GM23338 (cell line): ENCODE results near the gene FAM234A. TPM values are rescaled to one million over a fixed set of nuclear protein-coding genes. Genes with fewer than 3 reads are reported as not detected.

Experiments used
- ATAC-seq: fragments of 200-7000 bp; cut with Tn5 transposase; 3 replicates; pipeline ENCODE4 v1.9.1; 2020
- DNase-seq: peaks from one replicate; pipeline ENCODE4 v3.0.0-alpha.2; 2015; ENCODE audit warnings: low spot score
- H2AFZ ChIP-seq: fragments of 200-600 bp; sonication (generic); 2 replicates; pipeline ENCODE4 v1.8.0; 2016; ENCODE audit warnings: antibody characterized with exemption, mild to moderate bottlenecking, moderate library complexity
- H3F3A ChIP-seq: fragments of 200-600 bp; sonication (generic); replicated peaks from 2 replicates; pipeline ENCODE4 v1.8.0; 2017; ENCODE audit warnings: antibody characterized with exemption, mixed run types, low read depth
- H3K27ac ChIP-seq: fragments of 200-600 bp; sonication (generic); 2 replicates; pipeline ENCODE4 v1.6.1; 2016; ENCODE audit warnings: low read depth
- H3K27me3 ChIP-seq: fragments of 200-600 bp; sonication (generic); 2 replicates; pipeline ENCODE4 v1.8.0; 2016; ENCODE audit warnings: mild to moderate bottlenecking, mixed run types, moderate library complexity; ENCODE audit not compliant: insufficient read depth
- H3K36me3 ChIP-seq: fragments of 200-600 bp; sonication (generic); 2 replicates; pipeline ENCODE4 v1.8.0; 2016; ENCODE audit warnings: mild to moderate bottlenecking; ENCODE audit not compliant: insufficient read depth
- H3K4me1 ChIP-seq: fragments of 200-600 bp; sonication (generic); 2 replicates; pipeline ENCODE4 v1.8.0; 2016; ENCODE audit warnings: mild to moderate bottlenecking, moderate library complexity; ENCODE audit not compliant: insufficient read depth
- H3K4me2 ChIP-seq: fragments of 200-600 bp; sonication (generic); 2 replicates; pipeline ENCODE4 v1.7.1; 2017; ENCODE audit warnings: mixed run types
- H3K4me3 ChIP-seq: fragments of 200-600 bp; sonication (generic); 2 replicates; pipeline ENCODE4 v1.6.1; 2016; ENCODE audit warnings: mixed run types
- H3K79me2 ChIP-seq: fragments of 200-600 bp; sonication (generic); replicated peaks from 2 replicates; pipeline ENCODE4 v1.8.0; 2017; ENCODE audit warnings: mild to moderate bottlenecking; ENCODE audit not compliant: insufficient read depth
- H3K9me2 ChIP-seq: fragments of 200-600 bp; sonication (generic); 2 replicates; pipeline ENCODE4 v1.8.0; 2017; ENCODE audit not compliant: insufficient read depth
- H4K20me1 ChIP-seq: fragments of 200-600 bp; sonication (generic); replicated peaks from 2 replicates; pipeline ENCODE4 v1.8.0; 2017; ENCODE audit warnings: mild to moderate bottlenecking; ENCODE audit not compliant: insufficient read depth
- H3K27ac Mint-ChIP-seq: 2 replicates; pipeline ENCODE4 v1.8.0; 2020; ENCODE audit warnings: inconsistent platforms, mild to moderate bottlenecking, moderate library complexity, mixed read lengths
- H3K27me3 Mint-ChIP-seq: 3 replicates; pipeline ENCODE4 v1.8.0; 2022; ENCODE audit warnings: low read depth, mild to moderate bottlenecking, moderate library complexity, mixed read lengths, inconsistent platforms; ENCODE audit not compliant: insufficient read depth, poor library complexity
- H3K36me3 Mint-ChIP-seq: 3 replicates; pipeline ENCODE4 v1.8.0; 2021; ENCODE audit warnings: low read depth, mild to moderate bottlenecking, inconsistent platforms, moderate library complexity, mixed read lengths
- H3K4me1 Mint-ChIP-seq: 3 replicates; pipeline ENCODE4 v1.8.0; 2020; ENCODE audit warnings: mild to moderate bottlenecking, inconsistent platforms, mixed read lengths
- H3K4me3 Mint-ChIP-seq: 3 replicates; pipeline ENCODE4 v1.8.0; 2021; ENCODE audit warnings: moderate library complexity, mild to moderate bottlenecking, inconsistent platforms, mixed read lengths
- H3K9me3 Mint-ChIP-seq: 3 replicates; pipeline ENCODE4 v1.8.0; 2020; ENCODE audit warnings: moderate library complexity, mild to moderate bottlenecking, inconsistent platforms, mixed read lengths
- CREB1 ChIP-seq: fragments of 250-450 bp; sonication (Bioruptor Pico); IDR thresholded peaks from 2 replicates; pipeline ENCODE4 v1.5.0; 2020; ENCODE audit warnings: low read depth, mild to moderate bottlenecking, moderate library complexity
- EZH2 ChIP-seq: fragments of 200-600 bp; sonication (generic); IDR thresholded peaks from one replicate; pipeline ENCODE4 v1.8.0; 2017; ENCODE audit warnings: antibody characterized with exemption, mild to moderate bottlenecking, low read depth; ENCODE audit not compliant: unreplicated experiment
- EZH2phosphoT487 ChIP-seq: fragments of 200-600 bp; sonication (generic); IDR thresholded peaks from one replicate; pipeline ENCODE4 v1.8.1; 2018; ENCODE audit warnings: antibody characterized with exemption; ENCODE audit not compliant: unreplicated experiment
- JUNB ChIP-seq: IDR thresholded peaks from one replicate; pipeline ENCODE4 v1.6.1; 2016; ENCODE audit warnings: antibody characterized with exemption; ENCODE audit not compliant: unreplicated experiment
- NANOG ChIP-seq: IDR thresholded peaks from 2 replicates; pipeline ENCODE4 v1.6.1; 2016; ENCODE audit warnings: antibody characterized with exemption, borderline replicate concordance
- POLR2AphosphoS5 ChIP-seq: IDR thresholded peaks from 2 replicates; pipeline ENCODE4 v1.6.1; 2016; ENCODE audit warnings: antibody characterized with exemption, low read depth
- REST ChIP-seq: IDR thresholded peaks from one replicate; pipeline ENCODE4 v1.6.1; 2018; ENCODE audit warnings: antibody characterized with exemption; ENCODE audit not compliant: unreplicated experiment
- STAT1 ChIP-seq: IDR thresholded peaks from one replicate; pipeline ENCODE4 v1.6.1; 2016; ENCODE audit warnings: antibody characterized with exemption; ENCODE audit not compliant: unreplicated experiment
- ZNF114 ChIP-seq: fragments of 250-450 bp; sonication (Bioruptor Pico); IDR thresholded peaks from 2 replicates; pipeline ENCODE4 v1.5.0; 2020; ENCODE audit warnings: mild to moderate bottlenecking, moderate library complexity
- ZNF331 ChIP-seq: fragments of 250-450 bp; sonication (Bioruptor Pico); IDR thresholded peaks from 2 replicates; pipeline ENCODE4 v1.5.0; 2020; ENCODE audit warnings: low read depth, mild to moderate bottlenecking, moderate library complexity
- ZNF462 ChIP-seq: fragments of 250-450 bp; sonication (Bioruptor Pico); IDR thresholded peaks from 2 replicates; pipeline ENCODE4 v1.5.0; 2020; ENCODE audit warnings: mild to moderate bottlenecking, moderate library complexity
- polyA plus RNA-seq: library from polyadenylated mRNA; unstranded; fragments of >200 nt; fragmentation: Nextera tagmentation; extraction: Ambion mirVana; gene quantifications from 2 replicates; pipeline ENCODE4 v1.2.1, GENCODE V29; 2016
- total RNA-seq: library from RNA; depleted of rRNA; stranded (reverse); fragments of >200 nt; shearing (Covaris generic); gene quantifications from 2 replicates; pipeline ENCODE4 v1.2.3, GENCODE V29; 2014
- TF ChIP-seq, protein P1 (sequence below): IDR thresholded peaks from 2 replicates; pipeline ENCODE4 v1.6.1; 2016; ENCODE audit warnings: antibody characterized with exemption
- TF ChIP-seq, protein P2 (sequence below), 2 experiments: fragments of 200-600 bp in 1 of 2; sonication (generic) in 1 of 2; conservative IDR thresholded peaks; 2 replicates each; pipeline versions ENCODE4 v1.5.1 to v1.6.1; 2016 to 2017; ENCODE audit warnings: antibody characterized with exemption in 2 of 2, low read depth in 2 of 2, mild to moderate bottlenecking in 2 of 2, moderate library complexity in 1 of 2

The FAM234A gene
- total and polyA plus RNA-seq, 2 experiments from 2014 or later: 41.9 to 128 TPM

GRCh38 chr16:281660-282255 is 47.1 kb downstream of the FAM234A start:
- H3K27ac Mint-ChIP-seq: no peak overlapping the region
- H3K36me3 ChIP-seq: no peaks in the 10 kb centered on the region
- no peaks in the 10 kb centered on the region for H3K9me2 ChIP-seq
- no peaks in the 10 kb centered on the region for H3K79me2 ChIP-seq
- H3K4me3 ChIP-seq: peak overlapping the region; percentile 69; the same call in 1 of the 2 replicates
- H3K4me3 Mint-ChIP-seq: no peak overlapping the region
- H3K4me1 Mint-ChIP-seq: no peaks in the 10 kb centered on the region
- peaks cover 24% of the 10 kb centered on the region for H3K27me3 Mint-ChIP-seq
- no peaks in the 10 kb centered on the region for H3K9me3 Mint-ChIP-seq
- DNase-seq: no peak
- H3K27ac ChIP-seq: no peak overlapping the region
- peaks cover 4% of the 10 kb centered on the region; the same call in 1 of the 2 replicates for H3F3A ChIP-seq
- no peaks in the 10 kb centered on the region for H3K4me1 ChIP-seq
- ATAC-seq: no peak
- 0 out of 2 replicates have a peak, but pooled peaks cover 2% of the 10 kb centered on the region for H4K20me1 ChIP-seq
- peaks cover 38% of the 10 kb centered on the region for H3K27me3 ChIP-seq
- 0 out of 3 replicates have a peak, but pooled peaks cover 3% of the 10 kb centered on the region for H3K36me3 Mint-ChIP-seq
- no peak for TF ChIP-seq REST
- no peak for TF ChIP-seq ZNF114 (CRISPR knock-in tag)
- TF ChIP-seq, protein P1, sequence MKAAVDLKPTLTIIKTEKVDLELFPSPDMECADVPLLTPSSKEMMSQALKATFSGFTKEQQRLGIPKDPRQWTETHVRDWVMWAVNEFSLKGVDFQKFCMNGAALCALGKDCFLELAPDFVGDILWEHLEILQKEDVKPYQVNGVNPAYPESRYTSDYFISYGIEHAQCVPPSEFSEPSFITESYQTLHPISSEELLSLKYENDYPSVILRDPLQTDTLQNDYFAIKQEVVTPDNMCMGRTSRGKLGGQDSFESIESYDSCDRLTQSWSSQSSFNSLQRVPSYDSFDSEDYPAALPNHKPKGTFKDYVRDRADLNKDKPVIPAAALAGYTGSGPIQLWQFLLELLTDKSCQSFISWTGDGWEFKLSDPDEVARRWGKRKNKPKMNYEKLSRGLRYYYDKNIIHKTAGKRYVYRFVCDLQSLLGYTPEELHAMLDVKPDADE: no peak
- TF ChIP-seq, protein P2, sequence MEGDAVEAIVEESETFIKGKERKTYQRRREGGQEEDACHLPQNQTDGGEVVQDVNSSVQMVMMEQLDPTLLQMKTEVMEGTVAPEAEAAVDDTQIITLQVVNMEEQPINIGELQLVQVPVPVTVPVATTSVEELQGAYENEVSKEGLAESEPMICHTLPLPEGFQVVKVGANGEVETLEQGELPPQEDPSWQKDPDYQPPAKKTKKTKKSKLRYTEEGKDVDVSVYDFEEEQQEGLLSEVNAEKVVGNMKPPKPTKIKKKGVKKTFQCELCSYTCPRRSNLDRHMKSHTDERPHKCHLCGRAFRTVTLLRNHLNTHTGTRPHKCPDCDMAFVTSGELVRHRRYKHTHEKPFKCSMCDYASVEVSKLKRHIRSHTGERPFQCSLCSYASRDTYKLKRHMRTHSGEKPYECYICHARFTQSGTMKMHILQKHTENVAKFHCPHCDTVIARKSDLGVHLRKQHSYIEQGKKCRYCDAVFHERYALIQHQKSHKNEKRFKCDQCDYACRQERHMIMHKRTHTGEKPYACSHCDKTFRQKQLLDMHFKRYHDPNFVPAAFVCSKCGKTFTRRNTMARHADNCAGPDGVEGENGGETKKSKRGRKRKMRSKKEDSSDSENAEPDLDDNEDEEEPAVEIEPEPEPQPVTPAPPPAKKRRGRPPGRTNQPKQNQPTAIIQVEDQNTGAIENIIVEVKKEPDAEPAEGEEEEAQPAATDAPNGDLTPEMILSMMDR (conservative IDR thresholded peaks at IDR 0.05; ENCODE audit: low read depth in 2 of 2): no peak
- TF ChIP-seq JUNB: no peak
- TF ChIP-seq ZNF462 (CRISPR knock-in tag): no peak
- no peak for TF ChIP-seq NANOG
- no peak for TF ChIP-seq CREB1
- no peak for TF ChIP-seq EZH2phosphoT487
- TF ChIP-seq EZH2: no peak
- no peak for TF ChIP-seq STAT1
- no peak for TF ChIP-seq ZNF331 (CRISPR knock-in tag)
- TF ChIP-seq POLR2AphosphoS5: no peak
- no peak overlapping the region for H2AFZ ChIP-seq
- H3K4me2 ChIP-seq: no peak overlapping the region
